ENCODE data around the gene SLC22A8.

DNA sequence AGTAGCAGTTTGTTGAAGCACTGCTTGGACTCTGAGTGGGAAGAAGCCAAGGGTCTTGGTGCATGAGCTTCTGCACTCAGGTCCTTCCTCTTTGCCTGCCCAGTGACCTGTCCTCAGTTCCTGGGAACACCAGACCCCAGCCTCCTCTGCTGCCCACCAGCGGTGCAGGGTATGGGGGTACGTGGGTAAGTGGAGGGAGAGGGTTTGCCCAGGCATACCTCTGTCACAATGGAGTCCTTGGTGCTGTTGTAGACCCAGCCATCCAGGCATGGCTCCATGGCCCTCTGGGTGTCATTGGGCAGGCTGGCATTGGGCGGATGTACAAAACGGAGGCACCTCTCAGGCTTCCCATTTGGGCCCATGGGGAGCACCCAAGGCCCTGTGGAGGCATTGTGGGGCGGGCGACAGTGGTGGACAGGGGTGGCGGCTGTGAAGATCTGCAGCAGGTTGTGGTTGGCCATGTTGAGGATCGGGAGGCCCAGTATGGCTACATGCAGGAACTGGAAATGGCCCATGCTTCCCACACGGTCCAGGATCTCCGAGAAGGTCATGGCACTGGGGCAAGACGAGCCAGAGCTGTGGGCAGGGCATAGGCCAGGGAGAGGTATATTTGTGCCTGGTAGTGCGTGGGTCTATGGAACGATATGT lies 1.1 kb downstream of the SLC22A8 start:
- no peak for TF ChIP-seq EZH2 (IDR thresholded peaks at IDR 0.05; ENCODE audit: low read depth)
- TF ChIP-seq, protein P1, sequence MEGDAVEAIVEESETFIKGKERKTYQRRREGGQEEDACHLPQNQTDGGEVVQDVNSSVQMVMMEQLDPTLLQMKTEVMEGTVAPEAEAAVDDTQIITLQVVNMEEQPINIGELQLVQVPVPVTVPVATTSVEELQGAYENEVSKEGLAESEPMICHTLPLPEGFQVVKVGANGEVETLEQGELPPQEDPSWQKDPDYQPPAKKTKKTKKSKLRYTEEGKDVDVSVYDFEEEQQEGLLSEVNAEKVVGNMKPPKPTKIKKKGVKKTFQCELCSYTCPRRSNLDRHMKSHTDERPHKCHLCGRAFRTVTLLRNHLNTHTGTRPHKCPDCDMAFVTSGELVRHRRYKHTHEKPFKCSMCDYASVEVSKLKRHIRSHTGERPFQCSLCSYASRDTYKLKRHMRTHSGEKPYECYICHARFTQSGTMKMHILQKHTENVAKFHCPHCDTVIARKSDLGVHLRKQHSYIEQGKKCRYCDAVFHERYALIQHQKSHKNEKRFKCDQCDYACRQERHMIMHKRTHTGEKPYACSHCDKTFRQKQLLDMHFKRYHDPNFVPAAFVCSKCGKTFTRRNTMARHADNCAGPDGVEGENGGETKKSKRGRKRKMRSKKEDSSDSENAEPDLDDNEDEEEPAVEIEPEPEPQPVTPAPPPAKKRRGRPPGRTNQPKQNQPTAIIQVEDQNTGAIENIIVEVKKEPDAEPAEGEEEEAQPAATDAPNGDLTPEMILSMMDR (conservative IDR thresholded peaks at IDR 0.05): no peak

Data from PC-9 (cell line).